GM18858 (cell line): ENCODE results near the gene DELE1.
"Not testable (repeated sequence)": the region's sequence is repeated elsewhere in the genome, so short reads cannot be mapped to it uniquely, and the experiment has no call there.

Experiments
- ATAC-seq: cut with Tn5 transposase; IDR thresholded peaks from one replicate; pipeline ENCODE4 v1.9.1; 2021; ENCODE audit not compliant: unreplicated experiment

Gene DELE1

GRCh38 chr5:141922827-141923447 lies 734 bp upstream of the DELE1 start:
- not testable (repeated sequence) for ATAC-seq

DNA sequence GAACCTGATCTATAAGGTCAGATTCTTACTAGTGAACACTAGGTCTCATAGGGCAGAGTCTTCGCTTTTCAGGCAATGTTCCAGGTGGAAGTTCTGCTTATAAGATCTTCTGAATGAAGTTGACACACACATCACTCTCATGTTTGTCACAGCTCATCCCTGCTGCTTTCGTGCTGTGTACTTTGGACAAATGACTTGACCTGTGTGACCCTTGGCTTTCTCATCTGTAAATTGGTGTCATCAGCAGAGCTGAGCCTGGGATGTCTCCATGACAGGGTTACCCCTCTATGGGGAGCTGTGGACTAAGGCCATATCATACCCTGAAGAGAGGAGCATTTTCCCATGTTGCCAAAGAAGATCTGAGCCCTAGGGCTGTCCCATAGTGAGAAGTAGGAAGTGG lies 2.8 kb downstream of the DELE1 start:
- no peak for ATAC-seq

- ATAC-seq = no peak
Observed at GRCh38 chr5:141928051-141928450, 4.4 kb downstream of the DELE1 start.

DNA sequence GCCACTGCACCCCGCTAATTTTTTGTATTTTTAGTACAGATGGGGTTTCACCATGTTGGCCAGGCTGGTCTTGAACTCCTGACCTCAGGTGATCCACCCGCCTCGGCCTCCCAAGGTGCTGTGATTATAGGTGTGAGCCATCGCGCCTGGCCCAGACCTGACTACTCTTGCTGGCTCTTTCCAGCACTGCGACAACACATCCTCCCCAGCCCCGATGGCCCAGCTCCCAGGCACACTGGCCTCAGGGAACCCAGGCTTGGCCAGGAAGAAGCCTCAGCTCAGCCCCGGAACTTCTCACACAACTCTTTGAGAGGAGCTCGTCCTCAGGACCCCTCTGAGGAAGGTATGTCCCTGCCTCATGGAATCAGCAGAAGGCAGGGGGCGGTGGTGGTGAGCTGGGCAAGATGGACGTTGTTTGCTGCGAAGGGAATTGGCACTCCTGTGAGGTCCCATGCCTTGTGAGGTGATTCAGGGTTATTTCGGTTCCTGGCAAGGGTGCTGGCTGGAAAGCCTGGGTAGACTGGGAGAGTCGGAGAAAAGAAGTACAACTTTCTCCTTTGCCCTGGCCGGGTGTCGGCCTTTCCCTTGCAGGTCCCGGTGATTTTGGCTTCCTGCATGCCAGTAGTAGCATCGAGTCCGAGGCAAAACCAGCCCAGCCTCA lies 5.9 kb downstream of the DELE1 start:
- no peak for ATAC-seq

GRCh38 chr5:141931694-141932093 lies 8.0 kb downstream of the DELE1 start:
- no peak for ATAC-seq

DNA sequence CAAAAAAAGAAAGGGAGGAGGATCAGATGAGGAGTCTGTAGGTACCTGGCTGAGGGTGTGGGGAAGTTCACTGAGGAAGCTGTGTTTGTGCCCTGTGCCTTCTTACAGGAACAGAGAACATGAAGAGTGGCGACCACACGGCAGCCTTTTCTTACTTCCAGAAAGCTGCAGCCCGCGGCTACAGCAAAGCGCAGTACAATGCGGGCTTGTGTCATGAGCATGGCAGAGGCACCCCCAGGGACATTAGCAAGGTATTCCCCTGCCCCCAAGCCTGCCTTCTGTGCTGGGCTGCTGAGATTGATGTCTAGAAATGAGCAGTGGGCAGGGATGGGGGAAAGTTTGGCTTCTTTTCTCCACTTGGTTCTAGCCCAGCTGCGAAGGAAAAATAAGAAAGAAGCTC lies 9.5 kb downstream of the DELE1 start:
- no peak for ATAC-seq

GRCh38 chr5:141934099-141934844 lies 10.6 kb downstream of the DELE1 start:
- ATAC-seq = no peak

- ATAC-seq = no peak
Observed at GRCh38 chr5:141935538-141935937, 11.9 kb downstream of the DELE1 start.

DNA sequence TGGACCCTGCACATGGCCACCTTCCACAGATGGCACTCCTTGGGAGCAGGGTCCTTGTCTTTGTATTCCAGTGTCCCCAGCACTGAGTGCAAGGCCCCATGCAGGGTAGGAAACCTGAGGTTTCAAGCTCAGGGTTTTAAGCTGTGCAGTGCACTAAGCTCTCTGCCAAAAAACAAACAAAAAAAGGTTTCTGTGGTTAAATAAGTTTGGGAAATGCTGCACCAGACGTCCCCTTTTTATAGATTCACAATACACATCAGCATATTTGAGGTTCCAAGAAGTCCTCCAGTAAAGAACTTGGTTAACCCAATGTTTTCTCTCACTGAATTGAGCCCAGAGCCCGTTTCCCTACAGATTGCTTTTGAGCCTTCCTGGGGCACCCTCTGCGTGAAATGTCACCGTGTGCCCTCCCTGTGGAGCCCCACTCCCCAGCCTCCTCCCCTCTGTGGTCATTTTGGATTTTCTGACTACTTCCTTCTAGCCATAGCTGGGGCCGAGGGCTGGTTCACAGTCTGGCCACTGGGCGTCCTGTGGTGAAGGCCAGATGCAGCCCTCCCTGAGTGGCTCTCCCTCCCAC lies 17.1 kb downstream of the DELE1 start:
- no peak for ATAC-seq

GRCh38 chr5:141941307-141941706 lies 17.6 kb downstream of the DELE1 start:
- no peak for ATAC-seq

DNA sequence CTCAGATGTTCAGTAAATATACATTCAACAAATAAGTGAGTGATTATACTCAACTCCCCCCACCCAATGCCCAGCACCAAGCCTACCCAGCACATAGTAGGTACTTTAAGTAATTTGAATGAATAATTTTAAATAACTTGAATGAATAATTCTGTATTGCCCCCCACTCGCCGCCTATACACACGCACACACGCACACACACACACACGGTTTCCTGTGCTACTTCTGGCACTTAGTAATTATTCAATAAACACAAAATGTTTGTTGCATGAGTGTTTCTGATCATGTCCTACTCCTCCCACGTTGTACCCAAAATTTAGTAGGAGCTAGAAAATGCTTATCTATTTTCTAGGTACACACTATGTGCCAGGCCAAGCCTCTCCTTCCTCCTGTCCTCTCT lies 18.1 kb downstream of the DELE1 start:
- no peak for ATAC-seq

DNA sequence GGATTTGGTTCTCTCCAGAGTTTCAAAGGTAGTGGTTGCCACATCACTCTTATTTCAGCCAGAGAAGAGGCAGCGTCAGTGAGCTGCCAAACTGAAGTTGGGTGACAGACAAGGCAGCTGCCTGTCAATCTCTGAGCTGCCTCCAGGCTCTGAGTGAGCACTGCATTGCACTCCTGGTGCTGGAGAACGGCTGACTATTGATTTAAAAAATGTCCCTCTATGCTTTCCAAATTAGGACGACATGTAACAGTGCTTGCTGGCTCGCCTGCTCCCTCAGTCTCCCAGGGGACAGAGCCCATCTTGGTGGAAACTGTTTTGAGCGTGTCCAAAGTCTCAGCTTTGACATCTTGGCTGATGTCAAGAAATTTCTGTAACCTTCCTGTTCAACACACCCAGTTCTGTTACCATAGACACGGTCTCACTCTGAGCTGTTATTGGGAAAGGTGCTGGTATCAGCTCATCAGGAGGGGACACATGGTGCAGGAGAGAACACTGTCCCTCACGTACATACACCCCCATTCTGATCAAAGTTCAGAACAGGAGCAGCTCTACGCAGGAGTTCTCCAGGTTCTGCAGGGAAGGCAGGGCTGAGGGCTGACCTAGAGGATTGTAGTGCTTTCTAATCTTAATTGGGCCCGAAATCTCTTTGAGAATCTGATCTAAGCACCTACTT lies 18.6 kb downstream of the DELE1 start:
- no peak for ATAC-seq

GRCh38 chr5:141944076-141944475 lies 20.4 kb downstream of the DELE1 start:
- no peak for ATAC-seq

DNA sequence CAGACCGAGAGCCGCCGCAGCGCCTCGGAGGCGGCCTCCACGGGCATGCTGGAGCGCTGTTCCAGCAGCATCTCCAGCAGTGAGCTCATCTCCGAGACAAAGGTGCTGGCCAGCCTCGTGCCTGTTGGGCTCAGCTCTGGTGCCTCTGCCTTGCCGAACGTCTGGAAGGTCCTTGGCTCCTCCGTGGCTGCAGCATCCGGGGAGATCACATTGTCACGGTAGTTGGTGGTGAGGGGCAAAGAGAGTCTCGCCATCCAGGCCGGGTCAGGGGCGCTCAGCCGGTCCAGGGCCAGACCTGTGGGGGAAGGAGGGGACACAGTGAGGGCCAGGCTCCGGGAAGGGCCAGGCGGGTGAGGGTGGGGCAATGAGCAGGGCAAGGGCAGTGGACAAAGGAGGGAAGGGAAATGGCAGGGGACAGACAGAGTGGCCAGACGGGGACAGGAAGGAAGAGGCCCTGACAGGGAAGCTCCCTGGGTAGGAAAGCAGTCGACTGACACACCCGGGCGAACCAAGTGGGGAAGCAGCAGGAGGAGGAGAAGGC lies 21.9 kb downstream of the DELE1 start:
- ATAC-seq = no peak

- ATAC-seq = no peak
Observed at GRCh38 chr5:141947316-141947715, 23.6 kb downstream of the DELE1 start.

DNA sequence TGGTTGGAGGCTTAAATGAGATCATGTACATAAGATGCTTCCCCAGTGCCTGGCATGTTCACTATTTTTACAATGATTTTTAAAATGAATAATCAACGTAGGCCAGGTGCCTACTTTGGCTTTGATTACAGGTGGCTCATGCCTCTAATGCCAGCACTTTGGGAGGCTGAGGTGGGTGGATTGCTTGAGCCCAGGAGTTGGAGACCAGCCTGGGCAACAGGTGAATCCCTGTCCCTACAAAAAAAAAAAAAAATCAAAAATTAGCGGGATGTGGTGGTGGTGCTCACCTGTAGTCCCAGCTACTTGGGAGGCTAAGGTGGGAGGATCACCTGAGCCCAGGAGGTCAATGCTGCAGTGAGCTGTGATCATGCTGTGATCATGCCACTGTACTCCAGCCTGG lies 25.1 kb downstream of the DELE1 start:
- no peak for ATAC-seq

DNA sequence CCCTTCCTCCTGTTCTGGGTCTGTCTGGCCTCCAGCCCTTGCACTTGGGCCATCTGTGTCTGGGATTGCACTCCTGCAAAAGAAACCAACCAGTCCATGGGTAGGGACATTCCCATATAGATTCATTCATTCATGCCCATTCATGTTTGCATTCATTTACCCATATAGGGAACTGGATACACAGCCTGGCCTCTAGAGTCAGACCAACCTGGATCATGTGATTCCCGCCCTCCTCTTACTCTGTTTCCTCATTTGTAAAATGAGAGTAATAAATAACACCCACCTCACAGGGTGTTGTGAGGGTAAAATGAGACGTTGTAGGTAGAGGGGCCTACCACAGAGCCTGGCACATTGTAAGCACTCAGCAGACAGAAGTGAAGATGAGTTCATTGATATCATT lies 25.8 kb downstream of the DELE1 start:
- no peak for ATAC-seq

DNA sequence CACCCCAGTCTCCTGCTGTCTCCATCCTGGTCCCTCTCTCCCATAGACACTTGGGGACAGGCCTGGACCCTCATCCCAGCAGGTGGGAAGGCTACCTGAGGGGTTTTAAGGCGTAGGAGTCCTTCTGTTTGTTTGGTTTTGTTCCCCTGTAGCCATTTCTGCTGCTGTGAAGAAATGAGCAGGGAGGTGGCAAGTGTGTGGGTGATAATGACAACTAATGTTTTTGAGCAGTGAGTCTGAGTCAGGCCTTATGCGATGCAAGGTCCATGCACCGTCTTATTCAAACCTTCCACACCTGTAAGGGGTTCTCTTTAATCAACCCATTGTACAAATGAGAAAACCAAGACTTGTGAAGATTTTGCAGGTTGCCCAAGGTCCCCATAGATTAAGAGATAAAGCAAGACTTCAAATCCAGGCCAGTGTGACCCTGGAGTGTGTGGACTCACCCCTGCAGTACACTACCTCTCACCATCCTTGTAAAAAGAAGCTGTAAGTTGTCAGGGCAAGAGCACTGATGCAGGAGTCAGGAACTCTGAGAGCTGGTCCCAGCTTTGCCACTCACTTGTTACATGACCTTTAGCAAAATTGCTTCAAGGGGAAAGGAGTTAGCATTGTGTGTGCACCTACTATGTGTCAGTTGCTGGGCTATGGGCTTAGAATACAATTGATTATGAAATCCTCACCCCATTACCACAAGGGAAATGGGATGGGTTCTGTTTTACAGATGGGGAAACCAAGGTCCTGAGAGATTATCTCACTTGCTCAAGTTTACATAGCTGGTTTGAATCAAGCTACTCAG lies 26.7 kb downstream of the DELE1 start:
- no peak for ATAC-seq

GRCh38 chr5:141951332-141951781 lies 27.7 kb downstream of the DELE1 start:
- ATAC-seq = peak; percentile 72

GRCh38 chr5:141952020-141952419 lies 28.3 kb downstream of the DELE1 start:
- ATAC-seq = no peak
